ENCODE measurements around the gene CASTOR1.

GRCh38 chr22:30324014-30324730, 34.9 kb upstream of the CASTOR1 start:
- TF ChIP-seq POLR2AphosphoS5 (IDR thresholded peaks at IDR 0.05), result no peak
- TF ChIP-seq POLR2A (IDR thresholded peaks at IDR 0.05), result no peak
